ENCODE data around the gene KRTAP2-1.
"Not testable (repeated sequence)": the region's sequence is repeated elsewhere in the genome, so short reads cannot be mapped to it uniquely, and the experiment has no call there.

The KRTAP2-1 gene

DNA sequence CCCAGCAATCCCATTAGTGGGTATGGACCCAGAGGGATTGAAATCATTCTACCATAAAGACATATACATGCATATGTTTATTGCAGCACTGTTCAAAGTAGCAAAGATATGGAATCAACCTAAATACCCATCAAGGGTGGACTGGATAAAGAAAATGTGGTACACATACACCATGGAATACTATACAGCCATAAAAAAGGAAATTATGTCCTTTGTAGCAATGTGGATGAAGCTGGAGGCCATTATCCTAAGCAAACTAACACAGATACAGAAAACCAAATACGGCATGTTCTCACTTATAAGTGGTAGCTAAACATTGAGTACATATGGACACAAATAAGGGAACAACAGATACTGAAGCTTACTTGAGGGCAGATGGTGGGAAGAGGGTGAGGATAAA, 10.4 kb upstream of the KRTAP2-1 start:
- DNase-seq (ENCODE audit: low spot score), result no peak

DNA sequence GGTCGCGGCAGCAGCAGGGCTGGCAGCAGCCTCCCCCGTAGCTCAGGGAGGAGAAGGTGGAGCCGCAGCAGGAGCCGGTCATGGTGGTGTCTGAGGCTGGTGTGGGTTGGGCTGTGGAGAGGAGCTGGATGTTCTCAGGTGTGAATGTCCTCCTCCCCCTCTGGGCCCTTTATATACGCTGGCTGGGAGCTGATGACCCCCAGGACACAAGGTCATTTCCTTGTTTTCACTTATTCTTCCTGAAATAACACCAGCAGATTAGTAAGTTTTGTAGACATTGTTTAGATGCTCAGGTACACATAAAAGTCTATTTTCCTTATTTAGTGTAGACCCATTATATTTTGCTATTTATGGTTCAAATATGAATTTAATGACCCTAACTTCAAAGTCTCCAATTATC, 8.0 kb upstream of the KRTAP2-1 start, which contains the start of gene KRTAP2-2:
Gene KRTAP2-2, minus strand, starts transcription at position 101 of the 400 bp plus-strand sequence. Its CDS starts 19 bp downstream, at position 82.
- DNase-seq (ENCODE audit: low spot score), result not testable (repeated sequence)

DNA sequence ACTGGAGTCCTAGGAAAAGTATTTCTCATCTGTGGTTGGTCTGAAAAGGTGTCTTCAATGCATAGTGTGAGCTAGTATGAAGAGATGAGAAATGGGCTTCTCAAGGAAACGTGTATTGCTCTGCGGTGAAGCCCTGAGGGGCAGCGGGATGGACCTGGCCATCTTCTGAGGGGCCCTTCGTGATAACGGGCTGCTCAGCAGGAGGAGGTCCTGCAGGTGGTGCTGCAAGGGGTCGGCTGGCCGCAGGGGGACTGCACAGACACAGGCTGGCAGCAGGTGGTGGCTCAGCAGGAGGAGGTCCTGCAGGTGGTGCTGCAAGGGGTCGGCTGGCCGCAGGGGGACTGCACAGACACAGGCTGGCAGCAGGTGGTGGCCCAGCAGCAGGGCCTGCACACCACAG, 7.4 kb upstream of the KRTAP2-1 start:
- not testable (repeated sequence) for DNase-seq (ENCODE audit: low spot score)

DNA sequence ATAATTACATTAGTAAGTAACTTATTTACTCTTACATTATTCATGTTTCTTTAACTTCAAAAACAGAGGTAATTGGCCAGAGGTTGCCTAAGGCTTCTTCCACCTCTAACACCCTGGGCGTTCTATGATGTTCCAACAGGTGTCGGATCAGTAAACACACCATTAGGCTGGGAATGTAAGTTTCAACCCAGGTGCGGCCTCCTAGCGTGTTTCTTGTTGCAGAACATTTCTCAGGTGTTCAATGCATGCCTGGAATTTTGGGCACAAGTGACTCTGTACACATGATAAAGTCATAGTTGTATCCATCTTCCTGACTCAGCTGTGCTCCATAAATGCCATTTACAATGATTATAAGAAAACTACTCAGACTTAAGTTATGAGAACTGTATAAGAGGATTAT, 6.9 kb upstream of the KRTAP2-1 start:
- DNase-seq (ENCODE audit: low spot score), result no peak

DNA sequence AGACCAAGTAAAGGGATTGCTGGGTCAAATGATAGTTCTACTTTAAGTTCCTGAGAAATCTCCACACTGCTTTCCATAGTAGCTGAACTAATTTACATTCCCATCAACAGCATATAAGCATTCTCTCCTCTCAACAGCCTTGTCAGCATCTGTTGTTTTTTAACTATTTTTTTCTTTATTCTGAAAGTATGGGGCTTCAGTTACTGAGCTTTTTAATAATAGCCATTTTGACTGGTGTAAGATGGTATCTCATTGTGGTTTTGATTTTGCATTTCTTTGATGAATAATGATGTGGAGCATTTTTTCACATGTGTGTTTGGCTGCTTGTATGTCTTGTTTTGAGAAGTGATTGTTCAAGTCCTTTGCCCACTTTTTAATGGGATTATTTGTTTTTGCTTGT, 5.5 kb upstream of the KRTAP2-1 start:
- DNase-seq (ENCODE audit: low spot score), result no peak

DNA sequence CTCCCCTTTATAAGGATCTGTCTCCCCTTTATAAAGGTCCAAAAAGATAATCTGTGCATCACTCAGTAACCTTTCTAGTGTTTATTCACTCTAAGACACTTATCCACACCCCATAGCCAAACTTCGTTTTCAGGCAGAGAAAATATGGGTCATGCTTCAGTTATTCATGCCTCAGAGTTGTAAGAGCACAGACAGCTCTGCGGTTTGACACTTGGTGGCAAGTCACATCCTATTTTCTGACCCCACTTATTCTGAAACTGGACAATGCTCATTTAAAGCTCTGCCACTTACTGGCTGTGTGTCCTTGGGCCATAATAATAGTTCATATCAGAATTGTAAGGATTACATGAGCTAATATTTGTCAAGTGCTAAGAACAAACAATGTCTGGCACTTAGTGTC, 2.0 kb upstream of the KRTAP2-1 start:
- no peak for DNase-seq (ENCODE audit: low spot score)

DNA sequence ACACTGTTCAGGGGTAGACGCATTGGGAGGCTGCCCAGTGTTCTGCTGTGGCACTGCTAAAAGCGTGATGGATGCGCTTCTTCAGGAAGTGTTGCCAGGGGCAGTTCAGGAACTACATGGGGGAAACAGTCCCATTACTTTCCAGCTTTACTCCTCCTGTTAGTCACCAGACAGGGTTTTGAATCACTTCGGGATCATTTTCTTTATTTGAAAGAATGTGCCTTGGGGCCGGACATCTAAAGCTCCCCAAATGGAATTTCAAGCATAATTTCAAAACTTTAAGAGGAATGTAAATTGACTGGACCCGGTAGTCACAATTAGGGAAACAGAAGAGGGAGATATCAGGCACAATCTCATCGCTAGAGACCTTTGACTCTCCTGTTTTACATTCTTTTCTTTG, 1.3 kb upstream of the KRTAP2-1 start:
- no peak for DNase-seq (ENCODE audit: low spot score)

DNA sequence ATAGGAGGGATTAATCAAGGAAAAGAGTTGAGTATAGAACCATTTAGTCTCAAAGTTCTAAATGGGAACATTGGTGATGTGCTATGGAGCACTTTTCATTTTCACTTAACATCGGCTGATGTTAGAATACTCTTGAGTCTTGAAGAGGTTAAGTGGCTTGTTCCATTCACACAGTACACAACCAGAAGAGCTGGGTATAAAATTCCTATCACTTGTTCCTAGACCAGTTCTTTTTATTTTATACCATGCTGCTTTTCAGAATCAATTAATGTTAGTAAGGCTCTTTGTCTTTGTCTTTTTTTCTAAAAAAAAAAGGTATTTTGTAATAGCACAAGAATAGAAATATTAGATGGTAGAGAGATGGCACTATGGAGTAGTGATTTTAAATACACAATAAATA, 4.2 kb downstream of the KRTAP2-1 start:
- no peak for DNase-seq (ENCODE audit: low spot score)

DNA sequence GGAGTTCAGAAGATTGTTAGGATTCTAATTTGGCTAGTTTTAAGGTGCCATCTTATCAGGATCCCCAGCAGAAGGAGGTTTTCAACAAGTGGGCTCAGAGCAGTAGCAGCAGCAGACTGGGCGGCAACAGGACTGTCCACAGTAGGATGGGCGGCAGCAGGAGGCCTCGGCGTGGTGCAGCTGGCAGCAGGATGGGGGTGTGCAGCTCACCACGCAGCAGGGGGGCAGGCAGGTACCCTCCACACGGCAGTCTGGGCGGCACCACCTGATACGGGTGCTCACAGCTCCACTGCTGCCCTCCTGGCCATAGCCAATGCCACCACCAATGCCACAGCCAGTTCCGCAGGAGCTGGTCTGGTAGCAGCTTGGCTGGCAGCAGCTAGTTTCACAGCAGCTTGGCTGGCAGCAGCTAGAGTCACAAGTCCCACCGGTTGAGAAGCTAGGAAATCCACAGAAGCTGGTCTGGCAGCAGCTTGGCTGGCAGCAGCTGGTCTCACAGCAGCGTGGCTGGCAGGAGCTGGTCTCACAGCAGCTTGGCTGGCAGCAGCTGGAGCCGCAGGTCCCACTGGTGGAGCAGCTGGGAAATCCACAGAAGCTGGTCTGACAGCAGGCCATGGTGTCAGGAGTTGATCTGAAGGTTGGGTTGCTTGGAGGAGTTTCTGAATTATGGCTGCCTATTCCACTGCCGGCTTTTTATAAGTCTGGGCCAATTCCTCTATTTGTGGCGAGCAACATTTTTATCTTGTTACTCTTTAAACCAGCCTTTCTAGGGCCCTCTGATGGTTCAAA, 6.1 kb downstream of the KRTAP2-1 start, which contains the start of gene KRTAP1-1:
Gene KRTAP1-1, minus strand, starts transcription at position 668 of the 789 bp plus-strand sequence. Its CDS starts 53 bp downstream, at position 615.
- DNase-seq (ENCODE audit: low spot score), result not testable (repeated sequence)

DNA sequence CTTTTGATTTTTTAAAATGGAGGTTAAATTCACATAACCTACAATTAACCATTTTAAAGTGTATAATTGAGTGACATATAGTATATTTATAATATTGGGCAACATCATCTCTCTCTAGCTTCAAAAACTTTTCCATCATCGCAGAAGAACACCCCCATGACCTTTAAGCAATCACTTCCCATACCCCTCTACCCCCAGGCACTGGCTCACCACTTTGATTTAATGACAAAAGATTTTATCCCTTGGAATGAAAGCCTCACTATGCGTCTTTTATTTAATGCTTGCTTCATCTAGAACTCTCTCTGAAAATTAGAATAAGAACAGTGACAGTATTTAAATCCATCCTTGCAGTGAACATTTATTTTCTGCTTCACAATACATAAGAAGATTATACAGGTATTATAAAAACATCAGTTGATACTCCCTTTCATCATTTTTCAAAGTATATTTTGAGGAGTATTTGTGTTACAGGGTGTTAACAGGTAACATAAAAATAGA, 9.2 kb downstream of the KRTAP2-1 start:
- DNase-seq (ENCODE audit: low spot score), result no peak

DNA sequence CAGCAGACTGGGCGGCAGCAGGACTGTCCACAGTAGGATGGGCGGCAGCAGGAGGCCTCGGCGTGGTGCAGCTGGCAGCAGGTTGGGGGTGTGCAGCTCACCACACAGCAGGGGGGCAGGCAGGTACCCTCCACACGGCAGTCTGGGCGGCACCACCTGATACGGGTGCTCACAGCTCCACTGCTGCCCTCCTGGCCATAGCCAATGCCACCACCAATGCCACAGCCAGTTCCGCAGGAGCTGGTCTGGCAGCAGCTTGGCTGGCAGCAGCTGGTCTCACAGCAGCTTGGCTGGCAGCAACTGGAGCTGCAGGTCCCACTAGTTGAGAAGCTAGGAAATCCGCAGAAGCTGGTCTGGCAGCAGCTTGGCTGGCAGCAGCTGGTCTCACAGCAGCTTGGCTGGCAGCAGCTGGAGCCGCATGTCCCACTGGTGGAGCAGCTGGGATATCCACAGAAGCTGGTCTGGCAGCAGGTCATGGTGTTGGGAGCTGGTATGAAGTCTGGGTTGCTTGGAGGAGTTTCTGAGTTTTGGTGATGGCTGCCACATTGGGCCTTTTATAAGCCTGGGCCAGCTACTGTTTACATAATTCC, 12.7 kb downstream of the KRTAP2-1 start, which contains the start of gene KRTAP1-3:
Gene KRTAP1-3, minus strand, starts transcription at position 529 of the 590 bp plus-strand sequence. Its CDS starts 53 bp downstream, at position 476.
- DNase-seq (ENCODE audit: low spot score), result not testable (repeated sequence)

DNA sequence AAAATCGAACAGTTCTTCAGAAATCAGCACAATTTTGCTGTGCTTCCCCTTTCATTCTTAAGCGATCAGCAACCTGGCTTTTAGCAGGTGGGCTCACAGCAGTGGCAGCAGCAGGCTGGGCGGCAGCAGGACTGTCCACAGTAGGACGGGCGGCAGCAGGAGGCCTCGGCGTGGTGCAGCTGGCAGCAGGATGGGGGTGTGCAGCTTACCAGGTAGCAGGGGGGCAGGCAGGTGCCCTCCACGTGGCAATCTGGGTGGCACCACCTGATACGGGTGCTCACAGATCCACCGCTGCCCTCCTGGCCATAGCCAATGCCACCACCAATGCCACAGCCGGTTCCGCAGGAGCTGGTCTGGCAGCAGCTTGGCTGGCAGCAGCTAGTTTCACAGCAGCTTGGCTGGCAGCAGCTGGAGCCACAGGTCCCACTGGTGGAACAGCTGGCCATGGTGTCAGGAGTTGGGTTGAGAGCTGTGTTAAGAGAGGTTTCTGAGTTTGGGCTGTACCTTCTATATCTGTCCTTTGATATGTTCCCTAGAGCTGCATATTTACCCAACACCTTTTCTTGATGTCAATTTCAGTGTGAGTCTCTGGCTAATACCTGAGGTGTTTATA, 17.4 kb downstream of the KRTAP2-1 start, which contains the start of gene KRTAP1-4:
Gene KRTAP1-4, minus strand, starts transcription at position 563 of the 613 bp plus-strand sequence. Its CDS starts 117 bp downstream, at position 446.
- no peak for DNase-seq (ENCODE audit: low spot score)

DNA sequence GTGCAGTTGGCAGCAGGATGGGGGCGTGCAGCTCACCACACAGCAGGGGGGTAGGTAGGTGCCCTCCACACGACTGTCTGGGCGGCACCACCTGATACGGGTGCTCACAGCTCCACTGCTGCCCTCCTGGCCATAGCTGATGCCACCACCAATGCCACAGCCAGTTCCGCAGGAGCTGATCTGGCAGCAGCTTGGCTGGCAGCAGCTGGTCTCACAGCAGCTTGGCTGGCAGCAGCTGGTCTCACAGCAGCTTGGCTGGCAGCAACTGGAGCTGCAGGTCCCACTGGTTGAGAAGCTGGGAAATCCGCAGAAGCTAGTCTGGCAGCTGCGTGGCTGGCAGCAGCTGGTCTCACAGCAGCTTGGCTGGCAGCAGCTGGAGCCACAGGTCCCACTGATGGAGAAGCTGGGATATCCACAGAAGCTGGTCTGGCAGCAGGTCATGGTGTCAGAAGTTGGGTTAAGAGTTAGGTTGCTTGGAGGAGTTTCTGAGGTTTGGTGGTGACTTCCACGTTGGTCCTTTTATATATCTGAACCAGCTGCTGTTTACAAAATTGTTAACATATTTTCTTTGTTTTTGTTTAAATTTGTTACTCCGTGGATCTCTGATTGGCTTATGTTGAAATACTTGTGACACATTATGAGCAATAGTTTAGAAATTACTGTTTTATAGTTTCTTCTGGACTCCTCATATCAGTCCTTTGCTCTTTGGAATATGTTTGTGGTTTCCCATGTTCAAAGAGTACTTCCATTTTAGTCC, 20.2 kb downstream of the KRTAP2-1 start, which contains the start of gene KRTAP1-5:
Gene KRTAP1-5, minus strand, starts transcription at position 494 of the 757 bp plus-strand sequence. Its CDS starts 53 bp downstream, at position 441.
- DNase-seq (ENCODE audit: low spot score), result no peak

DNA sequence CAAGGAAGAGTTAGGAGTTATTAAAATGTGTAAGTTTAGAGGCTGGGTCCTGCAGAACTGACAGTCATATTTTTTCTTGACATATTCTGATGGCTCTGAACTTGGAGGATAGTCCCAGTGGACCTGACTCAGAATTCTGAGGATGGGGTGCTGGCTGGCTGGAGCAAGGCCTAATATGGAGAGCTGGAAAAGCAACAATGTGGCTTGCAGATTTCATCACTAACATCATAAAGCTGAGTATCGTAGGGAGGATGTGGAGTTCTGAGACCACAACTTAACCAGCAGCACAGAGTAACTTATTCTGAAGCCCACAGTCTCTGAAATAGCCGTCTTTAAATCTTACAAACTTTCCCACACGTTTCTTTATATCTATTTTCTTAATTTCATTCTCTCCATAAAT, 22.4 kb downstream of the KRTAP2-1 start:
- DNase-seq (ENCODE audit: low spot score), result no peak

DNA sequence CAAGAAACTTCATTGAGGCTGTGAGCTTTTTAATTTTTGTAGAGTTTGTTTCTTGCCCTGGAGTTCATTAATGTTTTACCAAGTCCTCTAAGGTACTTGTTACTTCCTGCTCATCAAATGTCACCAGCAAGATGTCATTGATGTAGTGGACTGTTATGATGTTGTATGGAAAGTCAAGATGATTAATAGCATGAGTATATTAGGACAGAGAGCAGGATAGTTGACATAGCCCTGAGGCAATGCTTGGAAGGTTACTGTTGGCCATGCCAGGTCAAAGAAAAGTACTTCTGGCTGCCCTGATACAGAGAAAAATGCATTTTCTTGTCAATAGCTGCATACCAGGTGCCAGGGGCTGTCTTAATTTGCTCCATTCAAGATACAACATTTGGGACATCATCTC, 26.8 kb downstream of the KRTAP2-1 start:
- DNase-seq (ENCODE audit: low spot score), result no peak

DNA sequence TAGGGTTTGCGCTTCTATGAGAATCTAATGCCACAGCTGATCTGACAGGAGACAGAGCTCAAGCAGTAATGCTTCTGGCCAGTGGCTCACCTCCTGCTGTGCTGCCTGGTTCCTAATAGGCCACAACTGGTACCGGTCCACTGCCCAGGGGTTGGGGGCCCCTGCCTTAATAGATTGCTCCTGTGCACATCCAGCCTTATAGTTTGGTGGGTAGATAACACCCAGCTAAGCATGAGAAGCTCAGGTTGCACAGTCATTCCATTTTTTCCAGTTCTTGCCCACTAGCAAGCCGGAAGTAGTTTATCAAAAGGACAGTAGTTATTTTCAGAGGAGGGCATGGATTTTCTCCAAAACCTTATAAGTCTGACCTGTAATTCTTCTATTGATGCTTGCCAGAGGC, 27.7 kb downstream of the KRTAP2-1 start:
- no peak for DNase-seq (ENCODE audit: low spot score)

DNA sequence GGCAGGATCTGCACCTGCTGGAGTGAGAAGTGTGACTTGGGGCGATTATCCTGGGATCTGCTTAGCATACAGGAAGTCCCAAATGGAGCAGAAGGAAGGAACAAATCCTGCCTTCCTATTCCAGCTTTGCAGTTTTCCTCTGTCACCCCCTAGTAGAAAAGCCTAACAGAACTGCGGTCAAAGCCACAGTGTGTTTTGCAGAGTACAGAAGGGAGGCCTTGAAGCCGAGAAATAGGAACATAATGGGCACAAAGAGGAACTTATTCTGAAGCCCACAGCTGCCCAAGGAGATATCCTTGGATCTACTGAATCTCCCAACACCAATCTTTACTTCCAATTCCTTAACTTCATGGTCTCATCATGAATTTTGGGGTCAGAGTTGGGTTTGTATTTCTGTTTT, 28.6 kb downstream of the KRTAP2-1 start:
- no peak for DNase-seq (ENCODE audit: low spot score)

DNA sequence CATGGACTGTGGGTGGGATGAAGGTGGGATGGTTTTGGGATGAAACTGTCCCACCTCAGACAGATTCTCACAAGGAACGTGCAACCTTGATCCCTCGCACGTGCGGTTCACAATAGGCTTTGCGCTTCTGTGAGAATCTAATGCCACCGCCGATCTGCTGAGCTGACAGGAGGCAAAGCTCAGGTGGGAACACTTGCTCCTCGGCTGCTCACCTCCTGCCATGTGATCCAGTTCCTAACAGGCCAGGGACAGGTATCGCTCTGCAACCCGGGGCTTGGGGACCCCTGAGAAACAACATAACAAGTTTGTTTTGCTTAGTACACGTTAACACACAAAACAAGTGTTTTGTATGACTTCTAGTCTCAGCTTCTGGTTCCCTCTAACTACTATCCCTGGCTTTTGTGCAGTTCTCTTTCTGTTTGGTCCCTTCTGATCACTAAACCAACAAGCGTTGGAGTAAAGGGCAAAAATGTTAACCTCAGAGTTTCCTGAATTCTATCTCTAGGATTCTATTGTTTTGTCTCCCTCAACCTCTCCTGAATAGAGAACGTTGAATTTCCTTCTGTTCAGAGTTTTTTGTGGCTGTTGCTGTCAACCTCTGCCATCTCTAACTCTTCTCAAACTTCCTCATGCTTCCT, 30.4 kb downstream of the KRTAP2-1 start:
- no peak for DNase-seq (ENCODE audit: low spot score)

DNA sequence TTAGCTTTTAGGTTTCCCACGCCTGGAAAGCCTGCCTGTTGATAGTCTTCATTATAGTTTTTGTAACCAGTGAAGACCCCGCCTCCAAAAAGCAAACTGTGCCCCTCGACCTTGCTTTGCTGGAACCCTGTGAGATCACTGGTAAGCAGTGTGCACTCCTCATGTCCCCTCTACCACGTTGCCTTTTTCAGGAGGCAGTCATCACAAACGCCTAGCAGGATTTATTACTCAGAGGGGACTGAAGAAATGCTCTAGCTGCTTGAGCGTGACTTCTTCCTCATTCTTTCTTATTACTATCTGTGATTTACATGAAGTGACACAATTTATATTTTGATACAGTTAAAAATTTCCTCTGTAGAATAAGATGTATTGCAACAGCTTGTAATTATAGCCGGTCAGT, 31.7 kb downstream of the KRTAP2-1 start:
- no peak for DNase-seq (ENCODE audit: low spot score)

DNA sequence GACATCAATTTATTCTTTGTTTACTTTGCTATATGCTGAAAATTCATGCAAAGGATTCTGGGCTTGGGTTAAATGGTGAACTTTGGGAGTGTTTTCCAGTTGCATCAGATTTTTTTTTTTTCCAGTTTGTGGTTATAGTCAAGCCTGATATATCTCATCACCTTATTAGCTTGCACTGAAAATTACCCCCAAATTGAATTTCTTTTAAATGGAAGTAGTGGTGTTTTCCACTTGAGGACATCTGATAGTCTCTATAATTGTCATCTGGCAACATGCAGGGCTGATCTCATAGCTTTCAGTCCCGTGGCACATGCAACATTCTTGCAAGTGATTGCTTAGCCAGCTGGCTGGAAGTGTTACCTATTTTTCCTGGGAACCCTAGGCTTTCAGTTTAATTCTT, 33.5 kb downstream of the KRTAP2-1 start:
- DNase-seq (ENCODE audit: low spot score), result no peak

DNA sequence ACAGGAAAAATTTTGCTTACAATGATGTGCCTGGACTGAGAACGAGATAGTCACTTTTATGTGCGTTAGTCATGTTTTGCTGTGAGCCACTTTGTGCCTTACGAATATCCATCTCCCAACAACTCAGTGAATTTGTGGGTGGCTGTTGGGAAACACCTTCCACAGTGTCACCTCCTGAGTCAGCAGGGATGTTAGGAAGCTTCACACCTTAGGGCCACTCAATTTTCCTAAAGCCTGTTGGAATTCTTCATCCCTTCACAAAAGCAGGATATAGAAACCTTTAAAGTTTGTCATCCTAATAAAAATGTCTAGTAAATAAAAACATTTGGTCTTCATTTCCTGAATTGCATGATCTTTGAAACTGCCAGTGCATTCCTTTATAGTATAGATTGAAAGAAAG, 33.9 kb downstream of the KRTAP2-1 start:
- no peak for DNase-seq (ENCODE audit: low spot score)

All from pons (tissue), 1 donor.